Activated CD8-positive, alpha-beta memory T cell treated with anti-CD3 and anti-CD28 coated beads, Interleukin-2, amount 50 U/mL, for 24 hours (primary cell): Measurements from ENCODE around the gene SPAAR.
A peak's percentile ranks its signal among the peaks of the same experiment; 100 is the strongest.

Source experiments
- DNase-seq: peaks from one replicate; pipeline ENCODE4 v3.0.0-alpha.2; 2020; ENCODE audit errors: extremely low read depth

Gene SPAAR

GRCh38 chr9:35948451-35948850, 39.2 kb downstream of the SPAAR start:
- no peak for DNase-seq

- no peak for DNase-seq
Observed at GRCh38 chr9:35948901-35949318, 39.6 kb downstream of the SPAAR start.

- no peak for DNase-seq
Observed at GRCh38 chr9:35951736-35952135, 42.4 kb downstream of the SPAAR start.

GRCh38 chr9:35952526-35953191, 43.4 kb downstream of the SPAAR start:
- no peak for DNase-seq

- DNase-seq: peak; percentile 12
Observed at GRCh38 chr9:35954942-35955546, 45.8 kb downstream of the SPAAR start.

- DNase-seq: no peak
Observed at GRCh38 chr9:35956651-35957050, 47.4 kb downstream of the SPAAR start.

- DNase-seq: no peak
Observed at GRCh38 chr9:35958104-35958837, 49.0 kb downstream of the SPAAR start, which contains the start of gene OR2S2. TSS of gene OR2S2 (minus strand) at chr9:35958154. CDS start at chr9:35958098, 56 bp downstream.

- DNase-seq: no peak
Observed at GRCh38 chr9:35960039-35960655, 50.9 kb downstream of the SPAAR start.
